HepG2 (cell line): ENCODE measurements around the gene DAB2IP.

Source experiments
- CREM ChIP-seq, 2 experiments: sonication (generic) in 1 of 2; formaldehyde crosslinking in 1 of 2; IDR thresholded peaks; 2 replicates each; pipeline versions ENCODE4 v1.4.0 to v1.6.1; 2016 to 2020; ENCODE audit warnings: antibody characterized with exemption in 1 of 2, mild to moderate bottlenecking in 1 of 2, missing genetic modification reagents in 1 of 2
- KMT2B ChIP-seq: IDR thresholded peaks from 2 replicates; pipeline ENCODE4 v1.6.1; 2016; ENCODE audit warnings: missing genetic modification reagents, missing compliant biosample characterization
- MTF2 ChIP-seq: sonication (generic); formaldehyde crosslinking; IDR thresholded peaks from 2 replicates; pipeline ENCODE4 v1.5.0; 2020; ENCODE audit warnings: missing genetic modification reagents, borderline replicate concordance
- NFE2L1 ChIP-seq: sonication (generic); formaldehyde crosslinking; IDR thresholded peaks from 2 replicates; pipeline ENCODE4 v1.4.0; 2020; ENCODE audit warnings: missing genetic modification reagents, mild to moderate bottlenecking, borderline replicate concordance
- POLR2A ChIP-seq, 2 experiments: IDR thresholded peaks; 2 replicates each; pipeline ENCODE4 v1.6.1; 2011; ENCODE audit warnings: low read depth in 2 of 2, low read length in 2 of 2, mild to moderate bottlenecking in 1 of 2, moderate library complexity in 1 of 2; ENCODE audit not compliant: insufficient read depth in 1 of 2
- POLR2AphosphoS2 ChIP-seq: IDR thresholded peaks from 2 replicates; pipeline ENCODE4 v1.6.1; 2011; ENCODE audit warnings: low read depth, low read length, improper control_type of control experiment
- ZNF33A ChIP-seq: sonication (generic); formaldehyde crosslinking; IDR thresholded peaks from 2 replicates; pipeline ENCODE4 v1.5.1; 2020; ENCODE audit warnings: missing genetic modification reagents, mild to moderate bottlenecking, moderate library complexity, borderline replicate concordance

GRCh38 chr9:121749614-121750013 lies 98.2 kb downstream of the DAB2IP start:
- TF ChIP-seq POLR2AphosphoS2 (no peak), MTF2 (CRISPR knock-in tag) (no peak), POLR2A (IDR thresholded peaks at IDR 0.05; ENCODE audit: insufficient read depth in 1 of 2, low read depth in 2 of 2, low read length in 2 of 2) (no peak), ZNF33A (no peak), CREM (IDR thresholded peaks at IDR 0.05) (no peak), CREM (CRISPR knock-in tag; IDR thresholded peaks at IDR 0.05) (no peak), NFE2L1 (CRISPR knock-in tag) (no peak), KMT2B (no peak)
